ENCODE data around the gene MAPKBP1. TPM values are rescaled to one million over a fixed set of nuclear protein-coding genes. Genes with fewer than 3 reads are reported as not detected.

The MAPKBP1 gene
- total RNA-seq, 4 donors from 2014 or later: 4.2 to 8.4 (median 5.4) TPM

Small RNA genes lying within 50 kb of the gene (microRNA-seq; reads per million reads assigned to microRNA genes)
- gene MIR4310 (ENCODE audit: borderline replicate concordance in 2 of 2): 0 reads per million in 2 donors

Other genes with a start within 250 kb of the MAPKBP1 start
- gene RPAP1, start 230.2 kb upstream of the MAPKBP1 start, total RNA-seq: 10 to 100 TPM; 17.8 to 73.2 (median 34.8) TPM
- gene TYRO3, start 215.3 kb upstream of the MAPKBP1 start, total RNA-seq: 1 to 10 TPM; 1.6 to 4.4 (median 2.4) TPM
- 10 to 100 TPM; 17.0 to 27.8 (median 23.6) TPM for gene MGA, start 114.1 kb upstream of the MAPKBP1 start, total RNA-seq
- gene JMJD7, start 53.6 kb downstream of the MAPKBP1 start, total RNA-seq: 1 to 10 TPM; 1.7 to 7.6 (median 3.9) TPM
- 10 to 100 TPM in 1 of 4 donors, under 1 TPM in 1, not detected in 2; 0.13 to 11.5 TPM for gene PLA2G4B, start 64.4 kb downstream of the MAPKBP1 start, total RNA-seq
- gene SPTBN5, start 119.6 kb downstream of the MAPKBP1 start, total RNA-seq: under 1 TPM in 3 of 4 donors, not detected in 1; 0.03 to 0.05 (median 0.04) TPM
- 1 to 10 TPM; 3.8 to 7.1 (median 4.3) TPM for gene EHD4, start 198.1 kb downstream of the MAPKBP1 start, total RNA-seq
- gene PLA2G4E, start 246.6 kb downstream of the MAPKBP1 start, total RNA-seq: not detected